Measurements from ENCODE around the gene GREM2. TPM values are rescaled to one million over a fixed set of nuclear protein-coding genes. Genes with fewer than 3 reads are reported as not detected.

GREM2 gene
- 1.3 TPM for polyA plus RNA-seq (2013, experiment 1 of 2; ENCODE audit: insufficient read length)
- polyA plus RNA-seq (2013, experiment 2 of 2; ENCODE audit: insufficient read length): 1.00 TPM

- peak; percentile 89 for DNase-seq
These were observed at the start of gene GREM2 for GRCh38 chr1:240611619-240612480. Gene GREM2, minus strand, starts transcription at chr1:240612155. Its CDS starts 118,680 bp downstream, at chr1:240493475.

- DNase-seq: peak; percentile 84
These were observed 46.5 kb upstream of the GREM2 start for GRCh38 chr1:240658312-240658960.

GRCh38 chr1:240656531-240656930 is 44.6 kb upstream of the GREM2 start:
- DNase-seq: no peak

- peak; percentile 39 for DNase-seq
These were observed 41.0 kb upstream of the GREM2 start for GRCh38 chr1:240652961-240653409.

GRCh38 chr1:240652549-240652948 is 40.6 kb upstream of the GREM2 start:
- DNase-seq: peak; percentile 64

- no peak for DNase-seq
These were observed 38.9 kb upstream of the GREM2 start for GRCh38 chr1:240650877-240651276.

GRCh38 chr1:240649733-240650721 is 38.1 kb upstream of the GREM2 start:
- DNase-seq: no peak

GRCh38 chr1:240646571-240647240 is 34.8 kb upstream of the GREM2 start:
- no peak for DNase-seq

- no peak for DNase-seq
These were observed 32.8 kb upstream of the GREM2 start for GRCh38 chr1:240644732-240645131.

- no peak for DNase-seq
These were observed 23.7 kb upstream of the GREM2 start for GRCh38 chr1:240635466-240636256.

- DNase-seq: no peak
These were observed 18.5 kb upstream of the GREM2 start for GRCh38 chr1:240630409-240630808.

- no peak for DNase-seq
These were observed 9.3 kb upstream of the GREM2 start for GRCh38 chr1:240621249-240621648.

GRCh38 chr1:240619906-240620621 is 8.1 kb upstream of the GREM2 start:
- no peak for DNase-seq

- no peak for DNase-seq
These were observed 7.4 kb upstream of the GREM2 start for GRCh38 chr1:240619357-240619756.

GRCh38 chr1:240618946-240619345 is 7.0 kb upstream of the GREM2 start:
- DNase-seq: no peak

GRCh38 chr1:240616018-240616417 is 4.1 kb upstream of the GREM2 start:
- DNase-seq: no peak

GRCh38 chr1:240613356-240614142 is 1.6 kb upstream of the GREM2 start:
- DNase-seq: no peak

GRCh38 chr1:240612811-240613210 is 856 bp upstream of the GREM2 start:
- no peak for DNase-seq

GRCh38 chr1:240611228-240611618 is 732 bp downstream of the GREM2 start:
- no peak for DNase-seq

All from fibroblast of skin of scalp (primary cell).